GM12872 (cell line): ENCODE measurements around the gene FOXP3.

ENCODE experiments used
- CTCF ChIP-seq: IDR thresholded peaks from 3 replicates; pipeline ENCODE4 v1.5.1; 2011; ENCODE audit warnings: low read depth, mild to moderate bottlenecking, low read length, moderate library complexity; ENCODE audit not compliant: insufficient read depth

The FOXP3 gene

DNA sequence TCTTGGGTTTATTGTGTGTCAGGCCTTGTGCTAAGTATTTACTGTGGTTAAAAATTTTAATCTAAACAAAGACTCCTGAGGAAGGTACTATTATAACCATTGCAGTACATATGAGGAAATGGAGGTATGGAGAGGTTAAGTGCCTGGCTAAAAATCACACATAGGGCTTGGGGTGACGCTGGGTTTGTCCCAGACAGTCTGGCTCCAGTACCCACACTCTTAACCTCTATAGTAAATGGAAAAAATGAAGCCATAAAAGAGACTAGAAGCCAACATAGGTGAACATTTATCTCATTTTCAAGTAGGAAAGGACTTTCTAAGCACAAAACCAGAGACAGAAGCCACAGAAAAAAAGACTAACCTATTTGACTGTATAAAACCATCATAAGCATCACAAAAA, 1.9 kb downstream of the FOXP3 start:
- TF ChIP-seq CTCF, result no peak

DNA sequence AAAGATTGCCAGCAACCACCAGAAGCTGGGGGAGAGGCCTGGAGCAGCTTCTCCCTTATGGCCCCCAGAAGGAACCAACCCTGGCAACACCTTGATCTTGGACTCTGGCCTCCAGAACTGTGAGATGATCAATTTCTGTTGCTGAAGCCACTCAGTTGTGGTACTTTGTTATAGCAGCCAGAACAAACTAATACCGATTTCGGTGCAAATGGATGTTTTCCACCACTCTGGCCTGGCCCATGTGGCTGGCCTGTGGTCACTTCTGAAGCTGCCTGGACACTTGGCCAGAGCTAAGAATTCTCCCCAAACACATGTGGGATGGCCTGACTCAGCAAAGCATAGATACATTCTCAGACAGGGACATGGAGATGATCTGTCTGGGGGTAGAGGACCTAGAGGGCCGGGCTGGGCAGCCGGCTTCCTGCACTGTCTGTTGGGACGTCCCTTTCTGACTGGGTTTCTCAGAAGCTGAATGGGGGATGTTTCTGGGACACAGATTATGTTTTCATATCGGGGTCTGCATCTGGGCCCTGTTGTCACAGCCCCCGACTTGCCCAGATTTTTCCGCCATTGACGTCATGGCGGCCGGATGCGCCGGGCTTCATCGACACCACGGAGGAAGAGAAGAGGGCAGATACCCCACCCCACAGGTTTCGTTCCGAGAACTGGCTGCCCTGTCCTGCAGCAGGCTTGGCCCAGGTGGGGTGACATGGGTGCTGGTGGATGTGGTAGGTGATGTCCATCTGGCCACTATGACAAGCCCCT, 4.1 kb downstream of the FOXP3 start:
- TF ChIP-seq CTCF, result no peak

GRCh38 chrX:49258749-49259124, 5.8 kb downstream of the FOXP3 start:
- TF ChIP-seq CTCF, result no peak

- no peak for TF ChIP-seq CTCF
Measured at GRCh38 chrX:49257846-49258748, 6.4 kb downstream of the FOXP3 start.

GRCh38 chrX:49257074-49257790, 7.3 kb downstream of the FOXP3 start:
- TF ChIP-seq CTCF, result no peak

DNA sequence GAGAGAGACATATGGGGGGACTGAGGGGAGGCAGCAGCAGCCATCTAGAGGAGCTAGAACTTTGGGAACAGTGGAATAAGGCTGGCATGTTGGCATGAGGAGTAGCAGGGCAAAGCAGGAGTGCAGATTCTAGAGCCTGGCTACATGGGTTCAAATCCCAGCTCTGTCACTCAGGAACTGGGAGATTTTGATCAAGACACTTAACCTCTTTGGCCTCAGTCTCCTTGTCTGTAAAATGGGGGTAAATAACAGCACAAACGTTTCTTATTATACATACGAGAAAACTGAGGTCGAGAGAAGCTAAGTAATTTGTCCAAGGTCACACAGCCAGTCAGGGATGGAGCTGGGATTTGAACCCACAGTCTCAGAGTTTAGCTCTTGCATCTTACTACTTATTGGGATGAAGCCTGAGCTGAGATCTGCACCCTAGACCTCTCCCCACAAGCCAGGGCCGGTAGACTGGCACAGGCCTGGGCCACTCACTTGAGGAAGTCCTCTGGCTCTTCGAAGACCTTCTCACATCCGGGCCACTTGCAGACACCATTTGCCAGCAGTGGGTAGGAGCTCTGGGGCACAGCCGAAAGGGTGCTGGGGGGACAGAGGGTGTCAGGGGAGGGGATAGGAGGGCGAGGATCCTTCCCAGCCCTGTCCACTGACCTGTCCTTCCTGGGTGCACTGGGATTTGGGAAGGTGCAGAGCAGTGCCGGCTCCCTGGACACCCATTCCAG, 8.1 kb downstream of the FOXP3 start:
- TF ChIP-seq CTCF, result no peak
